HL-60 (cell line): ENCODE data around the gene TLE2.

ENCODE experiments used
- DNase-seq, 2 experiments: peaks; one replicate each; pipeline ENCODE4 v3.0.0-alpha.2; 2010 to 2020; ENCODE audit warnings: low read depth in 1 of 2, low spot score in 1 of 2
- H3K27ac ChIP-seq: fragments of 250-450 bp; sonication (Bioruptor Pico); replicated peaks from 2 replicates; pipeline ENCODE4 v1.5.1; 2020; ENCODE audit warnings: mild to moderate bottlenecking, moderate library complexity
- H3K27me3 ChIP-seq: fragments of 250-450 bp; sonication (Bioruptor Pico); 2 replicates; pipeline ENCODE4 v1.5.1; 2021; ENCODE audit warnings: mild to moderate bottlenecking, moderate library complexity; ENCODE audit not compliant: insufficient read depth, poor library complexity, severe bottlenecking
- H3K4me3 ChIP-seq: replicated peaks from 2 replicates; pipeline ENCODE4 v1.5.1; 2011; ENCODE audit warnings: mild to moderate bottlenecking, control low read depth, low read length; ENCODE audit not compliant: insufficient read depth
- CTCF ChIP-seq: IDR thresholded peaks from one replicate; pipeline ENCODE4 v1.5.1; 2011; ENCODE audit warnings: low read length, control low read depth, inconsistent platforms; ENCODE audit not compliant: insufficient read depth
- GABPA ChIP-seq: IDR thresholded peaks from 2 replicates; pipeline ENCODE4 v1.6.1; 2012; ENCODE audit warnings: low read depth
- POLR2AphosphoS5 ChIP-seq: IDR thresholded peaks from 2 replicates; pipeline ENCODE4 v1.6.1; 2012; ENCODE audit warnings: low read depth
- REST ChIP-seq: IDR thresholded peaks from 2 replicates; pipeline ENCODE4 v1.6.1; 2012; ENCODE audit warnings: low read depth; ENCODE audit not compliant: insufficient replicate concordance
- SPI1 ChIP-seq: IDR thresholded peaks from 2 replicates; pipeline ENCODE4 v1.6.1; 2012; ENCODE audit warnings: low read depth, mild to moderate bottlenecking, borderline replicate concordance

The TLE2 gene

GRCh38 chr19:2981898-2982297 lies 47.2 kb downstream of the TLE2 start:
- DNase-seq: no peak
- no peak for TF ChIP-seq CTCF
- no peak for TF ChIP-seq REST
- no peak for TF ChIP-seq GABPA
- no peak for TF ChIP-seq SPI1
- no peak for TF ChIP-seq POLR2AphosphoS5
- H3K4me3 ChIP-seq: no peak overlapping the region
- no peak overlapping the region for H3K27ac ChIP-seq
- H3K27me3 ChIP-seq: peaks cover 25% of the 10 kb centered on the region

GRCh38 chr19:2978772-2979171 lies 50.3 kb downstream of the TLE2 start:
- H3K27ac ChIP-seq: no peak overlapping the region
- no peak overlapping the region for H3K4me3 ChIP-seq
- TF ChIP-seq SPI1 (no peak), REST (no peak), POLR2AphosphoS5 (no peak), CTCF (no peak), GABPA (no peak)
- peaks cover 25% of the 10 kb centered on the region for H3K27me3 ChIP-seq
- DNase-seq: no peak

GRCh38 chr19:2978166-2978767 lies 50.8 kb downstream of the TLE2 start:
- no peak overlapping the region for H3K4me3 ChIP-seq
- no peak overlapping the region for H3K27ac ChIP-seq
- TF ChIP-seq GABPA (no peak), REST (no peak), CTCF (no peak), SPI1 (no peak), POLR2AphosphoS5 (no peak)
- DNase-seq: no peak
- H3K27me3 ChIP-seq: peaks cover 22% of the 10 kb centered on the region
